RWPE1 (cell line): Measurements from ENCODE around the gene INO80E.

Source experiments
- CTCF ChIA-PET: fragments of 350-600 bp; sonication (Branson Sonifier 250); formaldehyde crosslinking; extraction: SDS; loops from one replicate; lab custom pipeline; 2021; lab: Yijun Ruan, JAX
- POLR2A ChIA-PET: fragments of 400-600 bp; formaldehyde crosslinking; extraction: SDS; loops from one replicate; lab custom pipeline; 2020; ENCODE audit warnings: antibody characterized with exemption; ENCODE audit not compliant: low non-redundant PET; lab: Yijun Ruan, JAX
- DNase-seq: peaks from one replicate; pipeline ENCODE4 v3.0.0; 2012; ENCODE audit warnings: low spot score
- H3K27ac ChIP-seq: fragments of 450-650 bp; 2 replicates; pipeline ENCODE4 v1.5.1; 2017
- CTCF ChIP-seq: fragments of 450-650 bp; conservative IDR thresholded peaks from 2 replicates; pipeline ENCODE4 v1.5.1; 2017; ENCODE audit warnings: low read depth, mild to moderate bottlenecking

The INO80E gene

GRCh38 chr16:30005341-30006094 is 9.5 kb downstream of the INO80E start:
- H3K27ac ChIP-seq = peak overlapping the region; percentile 59
- CTCF ChIA-PET = interaction anchor here (0.6 to 1.7 kb wide), 13 partner anchors 9 to 355 kb away, joined by 3 to 17 read pairs (median 3); partner anchors contain the start of genes C16orf92 and INO80E
- POLR2A ChIA-PET = no interaction called here
- TF ChIP-seq CTCF = peak; percentile 79
- DNase-seq = peak; percentile 47

- ChIA-PET POLR2A (no interaction called here), CTCF (interaction anchor here (0.6 to 1.7 kb wide), 14 partner anchors 9 to 354 kb away, joined by 3 to 17 read pairs (median 3); partner anchors contain the start of genes C16orf92 and INO80E)
- DNase-seq = no peak
- H3K27ac ChIP-seq = no peak overlapping the region
- TF ChIP-seq CTCF = no peak
These were observed 10.0 kb downstream of the INO80E start for GRCh38 chr16:30006095-30006473.

GRCh38 chr16:30006659-30007377 is 10.8 kb downstream of the INO80E start:
- CTCF ChIA-PET = interaction anchor here (0.6 to 1.7 kb wide), 3 partner anchors 11 to 149 kb away, joined by 3 to 17 read pairs (median 5); no protein-coding TSS in a partner anchor
- no peak overlapping the region for H3K27ac ChIP-seq
- no peak for DNase-seq
- no peak for TF ChIP-seq CTCF
- POLR2A ChIA-PET = no interaction called here

- ChIA-PET POLR2A (no interaction called here), CTCF (interaction anchor here (0.5 kb wide), 1 partner anchor 14 kb away, joined by 3 read pairs; no protein-coding TSS in a partner anchor)
- no peak overlapping the region for H3K27ac ChIP-seq
- DNase-seq = no peak
- no peak for TF ChIP-seq CTCF
These were observed 11.4 kb downstream of the INO80E start for GRCh38 chr16:30007378-30007895.

- DNase-seq = no peak
- POLR2A ChIA-PET = no interaction called here
- CTCF ChIA-PET = interaction anchor here (0.6 to 1.1 kb wide), 3 partner anchors 12 to 160 kb away, joined by 3 read pairs; no protein-coding TSS in a partner anchor
- TF ChIP-seq CTCF = no peak
- no peak overlapping the region for H3K27ac ChIP-seq
These were observed 13.2 kb downstream of the INO80E start for GRCh38 chr16:30009085-30009862.
